ENCODE data around the gene USB1. TPM values are rescaled to one million over a fixed set of nuclear protein-coding genes. Genes with fewer than 3 reads are reported as not detected.

USB1 gene
- total RNA-seq, 1 experiment from 2014 or later: 73.1 TPM

- TF ChIP-seq REST (IDR thresholded peaks at IDR 0.05; ENCODE audit: low read depth) (no peak), EGR1 (IDR thresholded peaks at IDR 0.05; ENCODE audit: low read depth) (peak; percentile 87), ZFX (IDR thresholded peaks at IDR 0.05) (no peak)
These were observed 24.3 kb downstream of the USB1 start, which contains the start of gene MMP15 (continued) for GRCh38 chr16:58025351-58026138.

GRCh38 chr16:58026139-58026704 is 25.0 kb downstream of the USB1 start:
- Histone ChIP-seq H2AFZ (ENCODE audit: low read depth, low read length, poor library complexity, severe bottlenecking) (no peak overlapping the region), H3K9ac (ENCODE audit: low read length) (peak overlapping the region; percentile 73), H3K79me2 (ENCODE audit: insufficient read depth, low read length) (peaks cover 37% of the 10 kb centered on the region; the same call in 1 of the 2 replicates), H3K36me3 (ENCODE audit: control insufficient read depth in 1 of 2, insufficient read depth in 2 of 2, low read length in 2 of 2) (no peaks in the 10 kb centered on the region), H3K4me3 (replicated peaks in 1 of 2; ENCODE audit: low read depth in 1 of 2, low read length in 2 of 2) (peak overlapping the region; percentile 78 to 94), H3K4me2 (ENCODE audit: low read length) (peak overlapping the region; percentile 95), H3K27ac (ENCODE audit: low read depth, low read length) (peak overlapping the region; percentile 93), H3K9me2 (ENCODE audit: insufficient read depth) (no peaks in the 10 kb centered on the region), H3K4me1 (ENCODE audit: control insufficient read depth in 1 of 2, insufficient read depth in 2 of 2, low read length in 2 of 2) (peaks cover 29 to 52% of the 10 kb centered on the region in 2 experiments), H4K20me1 (ENCODE audit: insufficient read depth) (no peaks in the 10 kb centered on the region), H3K27me3 (ENCODE audit: insufficient read depth, low read length) (no peaks in the 10 kb centered on the region), H3K9me3 (ENCODE audit: control insufficient read depth in 1 of 2, insufficient read depth in 1 of 2, low read depth in 1 of 2, low read length in 2 of 2) (no peaks in the 10 kb centered on the region)
- POLR2A ChIA-PET: no interaction called here
- RAD21 ChIA-PET (ENCODE audit: low non-redundant PET in 1 of 2, low total read pairs in 2 of 2, uncharacterized antibody in 2 of 2, unreplicated experiment in 2 of 2): no interaction called here
- DNase-seq (ENCODE audit: low read depth, low spot score) (no peak), ATAC-seq (peak; percentile 6; the same call in 1 of the 2 replicates)
- CTCF ChIA-PET: interaction anchor here (1.0 kb wide), 1 partner anchor 95 kb away, joined by 3 read pairs; no protein-coding TSS in a partner anchor
- intact Hi-C loops (cut with micrococcal nuclease): loop anchor here (10.0 kb wide), 2 partner anchors 279 to 309 kb away; no protein-coding TSS in a partner anchor
- TF ChIP-seq CTCF (IDR thresholded peaks at IDR 0.05 in 2 of 3, conservative IDR thresholded peaks at IDR 0.05 in 1 of 3; ENCODE audit: borderline replicate concordance in 1 of 3, insufficient read depth in 1 of 3, low read depth in 2 of 3, low read length in 2 of 3): no peak
- peak; percentile 47 for TF ChIP-seq ZFX (IDR thresholded peaks at IDR 0.05)
- BruUV-seq (replicated peaks): no TSS peak

All from HCT116 (cell line).